Gastroesophageal sphincter (tissue), 3 donors: ENCODE data around the gene ZNF385B.

Experiments used
- CTCF ChIP-seq, 4 experiments: fragments of 200-600 bp in 2 of 4; fragments of 450-650 bp in 2 of 4; sonication (generic) in 1 of 4; IDR thresholded peaks; one replicate each; pipeline ENCODE4 v1.5.1; 2017 to 2019; ENCODE audit warnings: antibody characterized with exemption in 4 of 4, mild to moderate bottlenecking in 2 of 4, moderate library complexity in 2 of 4
- EP300 ChIP-seq: sonication (generic); formaldehyde crosslinking; IDR thresholded peaks from one replicate; pipeline ENCODE4 v1.6.1; 2017; ENCODE audit warnings: antibody characterized with exemption, mild to moderate bottlenecking
- POLR2AphosphoS5 ChIP-seq: sonication (generic); formaldehyde crosslinking; IDR thresholded peaks from one replicate; pipeline ENCODE4 v1.6.1; 2017; ENCODE audit warnings: antibody characterized with exemption

GRCh38 chr2:179446476-179447141 lies 414.8 kb downstream of the ZNF385B start:
- TF ChIP-seq CTCF (IDR thresholded peaks at IDR 0.05) (no peak), POLR2AphosphoS5 (no peak), EP300 (no peak)
